SK-N-SH (cell line): ENCODE results near the gene MAD1L1. TPM values are rescaled to one million over a fixed set of nuclear protein-coding genes. Genes with fewer than 3 reads are reported as not detected.

ENCODE experiments used
- CTCF ChIA-PET: fragments of 300-600, 350-600 bp; formaldehyde crosslinking; extraction: SDS; loops from one replicate; lab custom pipeline; 2021; lab: Yijun Ruan, JAX
- POLR2A ChIA-PET: fragments of 350-600 bp; sonication (Branson Sonifier 250); formaldehyde crosslinking; extraction: SDS; loops from one replicate; lab custom pipeline; 2020; ENCODE audit warnings: antibody characterized with exemption, inconsistent platforms; lab: Yijun Ruan, JAX
- DNase-seq: peaks from one replicate; pipeline ENCODE4 v3.0.0; 2012
- H2AFZ ChIP-seq: fragments of 200-600 bp; sonication (generic); 2 replicates; pipeline ENCODE4 v1.8.1; 2016; ENCODE audit warnings: antibody characterized with exemption, mild to moderate bottlenecking, low read depth
- H3F3A ChIP-seq: fragments of 200-600 bp; sonication (generic); replicated peaks from 2 replicates; pipeline ENCODE3; 2016; ENCODE audit warnings: antibody characterized with exemption, mild to moderate bottlenecking; ENCODE audit not compliant: insufficient read depth
- H3K27ac ChIP-seq, 2 experiments: fragments of 200-500 bp in 1 of 2; fragments of 200-600 bp in 1 of 2; sonication (Bioruptor generic) in 1 of 2; sonication (generic), shearing (Covaris generic) in 1 of 2; 2 replicates each; pipeline versions ENCODE4 v1.5.1 to v1.6.1; 2014 to 2016; ENCODE audit warnings: low read depth in 2 of 2, inconsistent platforms in 1 of 2, low read length in 1 of 2, mild to moderate bottlenecking in 1 of 2, mixed read lengths in 1 of 2
- H3K27me3 ChIP-seq: fragments of 200-600 bp; sonication (generic), shearing (Covaris generic); 2 replicates; pipeline ENCODE4 v1.6.1; 2016; ENCODE audit warnings: mixed run types; ENCODE audit not compliant: insufficient read depth
- H3K36me3 ChIP-seq, 2 experiments: fragments of 200-500 bp in 1 of 2; fragments of 200-600 bp in 1 of 2; sonication (Bioruptor generic) in 1 of 2; sonication (generic) in 1 of 2; replicated peaks in 1 of 2; 2 replicates each; pipeline versions ENCODE3 to v1.5.1; 2014 to 2016; ENCODE audit warnings: low read length in 1 of 2, mild to moderate bottlenecking in 1 of 2; ENCODE audit not compliant: insufficient read depth in 2 of 2, control insufficient read depth in 1 of 2
- H3K4me1 ChIP-seq, 2 experiments: fragments of 200-500 bp in 1 of 2; fragments of 200-600 bp in 1 of 2; sonication (Bioruptor generic) in 1 of 2; sonication (generic), shearing (Covaris generic) in 1 of 2; 2 replicates each; pipeline versions ENCODE4 v1.5.1 to v1.6.1; 2014 to 2016; ENCODE audit warnings: low read depth in 1 of 2, low read length in 1 of 2, mixed run types in 1 of 2; ENCODE audit not compliant: insufficient read depth in 2 of 2, control insufficient read depth in 1 of 2
- H3K4me2 ChIP-seq: fragments of 200-600 bp; sonication (generic), shearing (Covaris generic); 2 replicates; pipeline ENCODE4 v1.6.1; 2017; ENCODE audit warnings: mixed run types
- H3K4me3 ChIP-seq, 2 experiments: fragments of 200-500 bp in 1 of 2; fragments of 200-600 bp in 1 of 2; sonication (Bioruptor generic) in 1 of 2; sonication (generic), shearing (Covaris generic) in 1 of 2; 2 replicates each; pipeline versions ENCODE4 v1.5.1 to v1.8.1; 2014 to 2016; ENCODE audit warnings: low read depth in 2 of 2, inconsistent platforms in 1 of 2, low read length in 1 of 2, mild to moderate bottlenecking in 1 of 2, mixed read lengths in 1 of 2, moderate library complexity in 1 of 2
- H3K79me2 ChIP-seq: fragments of 200-600 bp; sonication (generic); 2 replicates; pipeline ENCODE4 v1.8.1; 2017; ENCODE audit warnings: mild to moderate bottlenecking; ENCODE audit not compliant: insufficient read depth
- H3K9ac ChIP-seq: fragments of 200-600 bp; sonication (generic); 2 replicates; pipeline ENCODE4 v1.6.1; 2017; ENCODE audit warnings: mixed run types
- H3K9me2 ChIP-seq: fragments of 200-600 bp; sonication (generic); 2 replicates; pipeline ENCODE4 v1.6.1; 2017; ENCODE audit warnings: mixed run types
- H3K9me3 ChIP-seq: fragments of 200-600 bp; sonication (generic); 2 replicates; pipeline ENCODE4 v1.6.1; 2017; ENCODE audit warnings: mixed run types, mild to moderate bottlenecking, moderate library complexity
- H4K20me1 ChIP-seq: fragments of 200-600 bp; sonication (generic); 2 replicates; pipeline ENCODE4 v1.6.1; 2017; ENCODE audit warnings: mild to moderate bottlenecking, mixed run types; ENCODE audit not compliant: insufficient read depth
- ELF1 ChIP-seq: IDR thresholded peaks from 2 replicates; pipeline ENCODE4 v1.4.0; 2012
- GABPA ChIP-seq: IDR thresholded peaks from 2 replicates; pipeline ENCODE4 v1.4.0; 2012; ENCODE audit warnings: low read depth, mild to moderate bottlenecking
- GATA2 ChIP-seq: sonication (generic); formaldehyde crosslinking; IDR thresholded peaks from 2 replicates; pipeline ENCODE4 v1.5.0; 2020; ENCODE audit warnings: mild to moderate bottlenecking, missing genetic modification reagents
- MEF2A ChIP-seq: IDR thresholded peaks from 2 replicates; pipeline ENCODE4 v1.4.0; 2012; ENCODE audit warnings: low read depth, borderline replicate concordance
- RAD21 ChIP-seq: IDR thresholded peaks from 2 replicates; pipeline ENCODE4 v1.6.1; 2012; ENCODE audit warnings: mild to moderate bottlenecking, low read length
- SMC3 ChIP-seq: IDR thresholded peaks from 2 replicates; pipeline ENCODE4 v1.6.1; 2012; ENCODE audit warnings: low read depth, low read length, improper control_type of control experiment
- TAF1 ChIP-seq: IDR thresholded peaks from 2 replicates; pipeline ENCODE4 v1.6.1; 2012; ENCODE audit warnings: low read depth, mild to moderate bottlenecking, low read length, moderate library complexity, borderline replicate concordance
- TEAD4 ChIP-seq: IDR thresholded peaks from 2 replicates; pipeline ENCODE4 v1.4.0; 2012; ENCODE audit warnings: mild to moderate bottlenecking, borderline replicate concordance; ENCODE audit not compliant: insufficient read depth
- WGBS: methylation state at CpG from one replicate; pipeline ENCODE4 v1.1.6; 2017; ENCODE audit warnings: low lambda C conversion rate; 5-methylcytosine and 5-hydroxymethylcytosine counted together
- polyA plus RNA-seq, 3 experiments: library from polyadenylated mRNA; depleted of rRNA; stranded (reverse); fragments of >200 nt; gene quantifications; 2 replicates each; pipeline ENCODE4 v1.2.3, GENCODE V29; 2012
- TF ChIP-seq, protein P1 (sequence below): IDR thresholded peaks from 2 replicates; pipeline ENCODE4 v1.4.0; 2012; ENCODE audit warnings: low read depth
- TF ChIP-seq, protein P2 (sequence below): fragments of 150-350 bp; IDR thresholded peaks from 2 replicates; pipeline ENCODE4 v1.6.1; 2016; ENCODE audit warnings: mild to moderate bottlenecking, low read depth, low read length
- TF ChIP-seq, protein P3 (sequence below): IDR thresholded peaks from 2 replicates; pipeline ENCODE4 v1.4.0; 2012; ENCODE audit warnings: low read depth, borderline replicate concordance

The MAD1L1 gene
- polyA plus RNA-seq, 1 of the 3 experiments (the other 2 are of a cell fraction) = 46.2 TPM

DNA sequence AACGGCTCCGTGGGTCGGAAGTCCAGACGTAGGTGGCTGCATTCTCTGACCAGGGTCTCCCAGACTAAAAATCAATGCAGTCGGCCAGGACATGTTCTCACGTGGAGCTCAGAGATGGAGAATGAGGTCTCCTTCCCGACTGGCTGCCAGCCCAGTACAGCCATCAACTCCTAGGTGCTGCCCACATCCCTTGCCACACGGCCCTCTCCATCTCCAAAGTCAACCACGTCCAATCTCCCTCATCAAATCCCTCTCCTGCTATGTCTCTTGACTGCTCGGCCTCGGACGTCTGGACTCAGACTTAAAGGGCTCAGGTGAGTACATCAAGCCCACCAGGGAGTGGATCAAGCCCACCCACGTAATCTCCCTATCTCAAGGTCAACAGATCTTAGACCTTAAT, 6.9 kb downstream of the MAD1L1 start:
- ChIA-PET POLR2A (no interaction called here), CTCF (interaction anchor here (0.6 to 1.3 kb wide), 3 partner anchors 10 to 121 kb away, joined by 3 to 4 read pairs (median 3); no protein-coding TSS in a partner anchor)
- peaks cover 65% of the 10 kb centered on the region for H3K79me2 ChIP-seq
- H3K4me3 ChIP-seq = no peak overlapping the region
- TF ChIP-seq TEAD4 = no peak
- TF ChIP-seq MEF2A = no peak
- no peak for TF ChIP-seq GATA2 (CRISPR knock-in tag)
- no peak for TF ChIP-seq RAD21
- TF ChIP-seq, protein P1, sequence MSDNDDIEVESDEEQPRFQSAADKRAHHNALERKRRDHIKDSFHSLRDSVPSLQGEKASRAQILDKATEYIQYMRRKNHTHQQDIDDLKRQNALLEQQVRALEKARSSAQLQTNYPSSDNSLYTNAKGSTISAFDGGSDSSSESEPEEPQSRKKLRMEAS = no peak
- TF ChIP-seq, protein P2, sequence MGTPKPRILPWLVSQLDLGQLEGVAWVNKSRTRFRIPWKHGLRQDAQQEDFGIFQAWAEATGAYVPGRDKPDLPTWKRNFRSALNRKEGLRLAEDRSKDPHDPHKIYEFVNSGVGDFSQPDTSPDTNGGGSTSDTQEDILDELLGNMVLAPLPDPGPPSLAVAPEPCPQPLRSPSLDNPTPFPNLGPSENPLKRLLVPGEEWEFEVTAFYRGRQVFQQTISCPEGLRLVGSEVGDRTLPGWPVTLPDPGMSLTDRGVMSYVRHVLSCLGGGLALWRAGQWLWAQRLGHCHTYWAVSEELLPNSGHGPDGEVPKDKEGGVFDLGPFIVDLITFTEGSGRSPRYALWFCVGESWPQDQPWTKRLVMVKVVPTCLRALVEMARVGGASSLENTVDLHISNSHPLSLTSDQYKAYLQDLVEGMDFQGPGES = no peak
- TF ChIP-seq ELF1 = no peak
- no peak for TF ChIP-seq SMC3
- no peak for TF ChIP-seq TAF1
- TF ChIP-seq, protein P3, sequence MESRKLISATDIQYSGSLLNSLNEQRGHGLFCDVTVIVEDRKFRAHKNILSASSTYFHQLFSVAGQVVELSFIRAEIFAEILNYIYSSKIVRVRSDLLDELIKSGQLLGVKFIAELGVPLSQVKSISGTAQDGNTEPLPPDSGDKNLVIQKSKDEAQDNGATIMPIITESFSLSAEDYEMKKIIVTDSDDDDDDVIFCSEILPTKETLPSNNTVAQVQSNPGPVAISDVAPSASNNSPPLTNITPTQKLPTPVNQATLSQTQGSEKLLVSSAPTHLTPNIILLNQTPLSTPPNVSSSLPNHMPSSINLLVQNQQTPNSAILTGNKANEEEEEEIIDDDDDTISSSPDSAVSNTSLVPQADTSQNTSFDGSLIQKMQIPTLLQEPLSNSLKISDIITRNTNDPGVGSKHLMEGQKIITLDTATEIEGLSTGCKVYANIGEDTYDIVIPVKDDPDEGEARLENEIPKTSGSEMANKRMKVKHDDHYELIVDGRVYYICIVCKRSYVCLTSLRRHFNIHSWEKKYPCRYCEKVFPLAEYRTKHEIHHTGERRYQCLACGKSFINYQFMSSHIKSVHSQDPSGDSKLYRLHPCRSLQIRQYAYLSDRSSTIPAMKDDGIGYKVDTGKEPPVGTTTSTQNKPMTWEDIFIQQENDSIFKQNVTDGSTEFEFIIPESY = no peak
- no peak for DNase-seq
- no peak overlapping the region for H3K9ac ChIP-seq
- H3K9me3 ChIP-seq = no peaks in the 10 kb centered on the region
- peaks cover 0 to 24% of the 10 kb centered on the region in 2 experiments; a peak in 1 of 4 replicates for H3K4me1 ChIP-seq
- H2AFZ ChIP-seq = no peak overlapping the region
- peaks cover 41 to 61% of the 10 kb centered on the region in 2 experiments for H3K36me3 ChIP-seq
- no peak overlapping the region for H3K27ac ChIP-seq
- H4K20me1 ChIP-seq = peaks cover 3% of the 10 kb centered on the region; the same call in 1 of the 2 replicates
- H3K27me3 ChIP-seq = no peaks in the 10 kb centered on the region
- 99% methylated on average over 13 of the region's 13 CpGs for WGBS
- no peak overlapping the region for H3K4me2 ChIP-seq
- no peaks in the 10 kb centered on the region for H3F3A ChIP-seq
- H3K9me2 ChIP-seq = no peaks in the 10 kb centered on the region

DNA sequence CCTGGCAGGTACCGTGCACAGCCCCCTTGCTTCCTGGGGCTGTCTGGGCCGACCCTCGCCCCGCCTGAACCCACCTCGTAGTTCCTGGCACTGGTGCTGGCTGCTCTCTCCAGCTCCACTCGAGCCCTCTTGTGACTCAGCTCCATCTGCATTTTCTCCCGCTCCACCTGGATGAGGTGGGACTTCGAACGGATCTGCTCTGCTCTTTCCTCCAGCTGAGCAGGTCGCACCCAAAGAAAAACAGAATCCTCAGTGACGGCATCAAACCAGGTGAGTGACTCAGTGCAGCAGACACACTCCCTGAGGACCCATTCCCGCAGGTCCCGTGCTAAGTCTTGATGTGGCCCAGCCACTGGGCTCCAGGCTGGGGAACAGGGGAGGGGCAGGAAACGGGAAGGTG, 7.4 kb downstream of the MAD1L1 start:
- no peaks in the 10 kb centered on the region for H3K27me3 ChIP-seq
- no peak for DNase-seq
- no peak overlapping the region for H3K9ac ChIP-seq
- peaks cover 8% of the 10 kb centered on the region; the same call in 1 of the 2 replicates for H4K20me1 ChIP-seq
- no peak overlapping the region for H2AFZ ChIP-seq
- H3K4me2 ChIP-seq = no peak overlapping the region
- H3F3A ChIP-seq = no peaks in the 10 kb centered on the region
- ChIA-PET POLR2A (no interaction called here), CTCF (interaction anchor here (0.6 to 1.3 kb wide), 4 partner anchors 10 to 121 kb away, joined by 3 to 4 read pairs (median 3); no protein-coding TSS in a partner anchor)
- 98% methylated on average over 14 of the region's 14 CpGs for WGBS
- H3K4me1 ChIP-seq = peaks cover 0 to 19% of the 10 kb centered on the region in 2 experiments; a peak in 1 of 4 replicates
- no peak overlapping the region for H3K4me3 ChIP-seq
- H3K36me3 ChIP-seq = peaks cover 40 to 63% of the 10 kb centered on the region in 2 experiments
- H3K9me3 ChIP-seq = no peaks in the 10 kb centered on the region
- no peaks in the 10 kb centered on the region for H3K9me2 ChIP-seq
- no peak for TF ChIP-seq GABPA
- no peak overlapping the region for H3K27ac ChIP-seq
- peaks cover 64% of the 10 kb centered on the region for H3K79me2 ChIP-seq
